Endothelial cell of umbilical vein (primary cell): Measurements from ENCODE around the gene KIF25. TPM values are rescaled to one million over a fixed set of nuclear protein-coding genes. Genes with fewer than 3 reads are reported as not detected.

ENCODE experiments used
- BruUV-seq: library from RNA; stranded (reverse); fragments of 400-500 nt; replicated peaks from 2 replicates; lab custom pipeline; 2021; lab: Mats Ljungman, UMichigan
- CTCF ChIA-PET: fragments of 300-600, 350-600 bp; sonication (Branson Sonifier 250); formaldehyde crosslinking; loops from one replicate; lab custom pipeline; 2021; ENCODE audit warnings: antibody characterized with exemption, inconsistent platforms; lab: Charles Lee
- POLR2A ChIA-PET: fragments of 300-600, 350-600 bp; sonication (Branson Sonifier 250); formaldehyde crosslinking; loops from one replicate; lab custom pipeline; 2021; ENCODE audit warnings: antibody characterized with exemption, inconsistent platforms; lab: Charles Lee
- DNase-seq: peaks from one replicate; pipeline ENCODE4 v3.0.0-alpha.2; 2011; ENCODE audit warnings: low read depth, low spot score
- FAIRE-seq: peaks from 2 replicates; lab custom pipeline; 2011; peaks lifted over from hg19 to GRCh38; lab: Jason Lieb, UNC
- H2AFZ ChIP-seq: 2 replicates; pipeline ENCODE4 v1.6.0; 2012; ENCODE audit warnings: low read depth, low read length, control low read depth, inconsistent platforms
- H3K27ac ChIP-seq: 2 replicates; pipeline ENCODE4 v1.5.1; 2011; ENCODE audit warnings: low read depth, mild to moderate bottlenecking, control low read depth, low read length, moderate library complexity; ENCODE audit not compliant: insufficient read depth
- H3K27me3 ChIP-seq, 2 experiments: 2 replicates each; pipeline versions ENCODE4 v1.6.0 to v1.6.1; 2011; ENCODE audit warnings: low read length in 2 of 2, mixed read lengths in 1 of 2; ENCODE audit not compliant: control insufficient read depth in 2 of 2, insufficient read depth in 2 of 2
- H3K36me3 ChIP-seq, 2 experiments: 2 replicates in 1 of 2; 3 replicates in 1 of 2; pipeline ENCODE4 v1.5.1; 2011; ENCODE audit warnings: low read length in 2 of 2, mild to moderate bottlenecking in 1 of 2, moderate library complexity in 1 of 2; ENCODE audit not compliant: control insufficient read depth in 2 of 2, insufficient read depth in 2 of 2; ENCODE audit errors: extremely low read depth in 1 of 2
- H3K4me1 ChIP-seq: 3 replicates; pipeline ENCODE4 v1.5.1; 2011; ENCODE audit warnings: mild to moderate bottlenecking, low read length; ENCODE audit not compliant: control insufficient read depth, insufficient read depth; ENCODE audit errors: extremely low read depth
- H3K4me2 ChIP-seq: 2 replicates; pipeline ENCODE4 v1.6.1; 2011; ENCODE audit warnings: low read length, control low read depth, mixed read lengths; ENCODE audit not compliant: insufficient read depth
- H3K4me3 ChIP-seq, 3 experiments: fragments of 200-600 bp in 1 of 3; sonication (generic), shearing (Covaris generic) in 1 of 3; replicated peaks in 1 of 3; 2 replicates each; pipeline ENCODE4 v1.5.1; 2011 to 2016; ENCODE audit warnings: control low read depth in 3 of 3, low read length in 3 of 3, mild to moderate bottlenecking in 2 of 3, inconsistent platforms in 1 of 3, low read depth in 1 of 3, moderate library complexity in 1 of 3; ENCODE audit not compliant: insufficient read depth in 1 of 3
- H3K79me2 ChIP-seq: 2 replicates; pipeline ENCODE4 v1.6.0; 2012; ENCODE audit warnings: low read length, inconsistent platforms; ENCODE audit not compliant: control insufficient read depth, insufficient read depth
- H3K9ac ChIP-seq: replicated peaks from 2 replicates; pipeline ENCODE3; 2011; ENCODE audit warnings: low read length, control low read depth; ENCODE audit not compliant: insufficient read depth; ENCODE audit errors: extremely low read depth
- H3K9me1 ChIP-seq: replicated peaks from 3 replicates; pipeline ENCODE4 v1.6.0; 2011; ENCODE audit warnings: mild to moderate bottlenecking, low read length; ENCODE audit not compliant: control insufficient read depth, insufficient read depth; ENCODE audit errors: extremely low read depth
- H3K9me3 ChIP-seq: replicated peaks from 2 replicates; pipeline ENCODE4 v1.5.1; 2012; ENCODE audit warnings: low read length, inconsistent platforms; ENCODE audit not compliant: control insufficient read depth, insufficient read depth
- H4K20me1 ChIP-seq: replicated peaks from 2 replicates; pipeline ENCODE3; 2011; ENCODE audit warnings: mild to moderate bottlenecking, low read length; ENCODE audit not compliant: control insufficient read depth, insufficient read depth; ENCODE audit errors: extremely low read depth
- EZH2 ChIP-seq: IDR thresholded peaks from 2 replicates; pipeline ENCODE4 v1.6.1; 2012; ENCODE audit warnings: borderline replicate concordance, low read depth, mild to moderate bottlenecking, moderate library complexity, low read length, inconsistent platforms; ENCODE audit not compliant: severe bottlenecking
- FOS ChIP-seq: IDR thresholded peaks from 2 replicates; pipeline ENCODE4 v1.6.1; 2011; ENCODE audit warnings: mild to moderate bottlenecking, low read length, moderate library complexity, borderline replicate concordance; ENCODE audit not compliant: insufficient read depth
- GATA2 ChIP-seq: IDR thresholded peaks from 2 replicates; pipeline ENCODE4 v1.7.0; 2011; ENCODE audit warnings: low read depth, mild to moderate bottlenecking, moderate library complexity, mixed read lengths, low read length; ENCODE audit not compliant: insufficient read length, insufficient read depth
- JUN ChIP-seq: IDR thresholded peaks from 2 replicates; pipeline ENCODE4 v1.6.1; 2011; ENCODE audit warnings: borderline replicate concordance, low read depth; ENCODE audit not compliant: insufficient read length, insufficient read depth
- MYC ChIP-seq: IDR thresholded peaks from one replicate; pipeline ENCODE4 v1.6.1; 2011; ENCODE audit warnings: mild to moderate bottlenecking, low read depth, low read length
- POLR2A ChIP-seq: IDR thresholded peaks from 2 replicates; pipeline ENCODE4 v1.6.1; 2012; ENCODE audit warnings: low read depth, mild to moderate bottlenecking, control low read depth, low read length
- POLR2AphosphoS5 ChIP-seq: IDR thresholded peaks from 2 replicates; pipeline ENCODE4 v1.6.1; 2012; ENCODE audit warnings: low read depth, mild to moderate bottlenecking, control low read depth, low read length, moderate library complexity; ENCODE audit not compliant: insufficient read depth
- dilution Hi-C: fragments of 300-500 bp; cut with MboI; formaldehyde crosslinking; loops from one replicate; pipeline ENCODE4 v1.15.0; 2019; ENCODE audit warnings: low sequenced_read_pairs; ENCODE audit not compliant: extremely low pct_ligation_motif_present
- intact Hi-C: fragments of 100-400 bp; cut with micrococcal nuclease; formaldehyde crosslinking; loops from one replicate; pipeline ENCODE4 v1.10.0; 2022
- polyA plus RNA-seq, 4 experiments: library from polyadenylated mRNA; depleted of rRNA in 3 of 4; stranded (reverse) in 3 of 4; unstranded in 1 of 4; fragments of >200 nt; gene quantifications; 2 replicates each; pipeline versions ENCODE4 v1.2.1 to v1.2.3, GENCODE V29; 2011 to 2012; ENCODE audit warnings: missing spikeins in 1 of 4
- total RNA-seq: library from RNA; stranded (reverse); gene quantifications from 2 replicates; pipeline ENCODE4 v1.2.3, GENCODE V29; 2021
- TF ChIP-seq, protein P1 (sequence below): IDR thresholded peaks from 2 replicates; pipeline ENCODE4 v1.6.1; 2011; ENCODE audit not compliant: insufficient read depth, insufficient read length
- TF ChIP-seq, protein P2 (sequence below), 2 donors: IDR thresholded peaks; 1 replicate in 1 of 2; 2 replicates in 1 of 2; pipeline ENCODE4 v1.5.1; 2011; ENCODE audit warnings: low read length in 2 of 2, mild to moderate bottlenecking in 2 of 2, moderate library complexity in 2 of 2, control low read depth in 1 of 2, inconsistent platforms in 1 of 2, low read depth in 1 of 2; ENCODE audit not compliant: insufficient read depth in 1 of 2; ENCODE audit errors: extremely low read depth in 1 of 2

KIF25 gene
- total and polyA plus RNA-seq, 2 donors (not counting 3 experiments of a cell fraction or from before 2014, with no cell fraction given): not detected

- Histone ChIP-seq H3K9me3 (no peaks in the 10 kb centered on the region), H3K9me1 (no peaks in the 10 kb centered on the region), H3K9ac (no peak overlapping the region), H2AFZ (no peak overlapping the region), H3K79me2 (no peaks in the 10 kb centered on the region), H3K4me3 (no peak overlapping the region), H3K27me3 (no peaks in the 10 kb centered on the region), H4K20me1 (no peaks in the 10 kb centered on the region), H3K27ac (no peak overlapping the region), H3K4me2 (no peak overlapping the region), H3K4me1 (no peaks in the 10 kb centered on the region), H3K36me3 (no peaks in the 10 kb centered on the region)
- no peak for TF ChIP-seq MYC
- TF ChIP-seq EZH2: no peak
- TF ChIP-seq GATA2: no peak
- TF ChIP-seq, protein P1, sequence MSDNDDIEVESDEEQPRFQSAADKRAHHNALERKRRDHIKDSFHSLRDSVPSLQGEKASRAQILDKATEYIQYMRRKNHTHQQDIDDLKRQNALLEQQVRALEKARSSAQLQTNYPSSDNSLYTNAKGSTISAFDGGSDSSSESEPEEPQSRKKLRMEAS: no peak
- TF ChIP-seq, protein P2, sequence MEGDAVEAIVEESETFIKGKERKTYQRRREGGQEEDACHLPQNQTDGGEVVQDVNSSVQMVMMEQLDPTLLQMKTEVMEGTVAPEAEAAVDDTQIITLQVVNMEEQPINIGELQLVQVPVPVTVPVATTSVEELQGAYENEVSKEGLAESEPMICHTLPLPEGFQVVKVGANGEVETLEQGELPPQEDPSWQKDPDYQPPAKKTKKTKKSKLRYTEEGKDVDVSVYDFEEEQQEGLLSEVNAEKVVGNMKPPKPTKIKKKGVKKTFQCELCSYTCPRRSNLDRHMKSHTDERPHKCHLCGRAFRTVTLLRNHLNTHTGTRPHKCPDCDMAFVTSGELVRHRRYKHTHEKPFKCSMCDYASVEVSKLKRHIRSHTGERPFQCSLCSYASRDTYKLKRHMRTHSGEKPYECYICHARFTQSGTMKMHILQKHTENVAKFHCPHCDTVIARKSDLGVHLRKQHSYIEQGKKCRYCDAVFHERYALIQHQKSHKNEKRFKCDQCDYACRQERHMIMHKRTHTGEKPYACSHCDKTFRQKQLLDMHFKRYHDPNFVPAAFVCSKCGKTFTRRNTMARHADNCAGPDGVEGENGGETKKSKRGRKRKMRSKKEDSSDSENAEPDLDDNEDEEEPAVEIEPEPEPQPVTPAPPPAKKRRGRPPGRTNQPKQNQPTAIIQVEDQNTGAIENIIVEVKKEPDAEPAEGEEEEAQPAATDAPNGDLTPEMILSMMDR (IDR thresholded peaks at IDR 0.05; ENCODE audit: extremely low read depth in 1 of 2, insufficient read depth in 1 of 2, low read depth in 1 of 2, low read length in 2 of 2): no peak
- no peak for TF ChIP-seq FOS
- no peak for TF ChIP-seq JUN
- TF ChIP-seq POLR2A: no peak
- TF ChIP-seq POLR2AphosphoS5: no peak
- POLR2A ChIA-PET: no interaction called here
- CTCF ChIA-PET: no interaction called here
- dilution Hi-C loops: no loop called here
- intact Hi-C loops: no loop called here
- DNase-seq: no peak
- no peak for FAIRE-seq
- no TSS peak for BruUV-seq
These were observed 51.2 kb downstream of the KIF25 start for GRCh38 chr6:168048724-168049025.
